Measurements from ENCODE around the gene ANKRD44.
"Not testable (repeated sequence)": the region's sequence is repeated elsewhere in the genome, so short reads cannot be mapped to it uniquely, and the experiment has no call there.

The ANKRD44 gene

DNA sequence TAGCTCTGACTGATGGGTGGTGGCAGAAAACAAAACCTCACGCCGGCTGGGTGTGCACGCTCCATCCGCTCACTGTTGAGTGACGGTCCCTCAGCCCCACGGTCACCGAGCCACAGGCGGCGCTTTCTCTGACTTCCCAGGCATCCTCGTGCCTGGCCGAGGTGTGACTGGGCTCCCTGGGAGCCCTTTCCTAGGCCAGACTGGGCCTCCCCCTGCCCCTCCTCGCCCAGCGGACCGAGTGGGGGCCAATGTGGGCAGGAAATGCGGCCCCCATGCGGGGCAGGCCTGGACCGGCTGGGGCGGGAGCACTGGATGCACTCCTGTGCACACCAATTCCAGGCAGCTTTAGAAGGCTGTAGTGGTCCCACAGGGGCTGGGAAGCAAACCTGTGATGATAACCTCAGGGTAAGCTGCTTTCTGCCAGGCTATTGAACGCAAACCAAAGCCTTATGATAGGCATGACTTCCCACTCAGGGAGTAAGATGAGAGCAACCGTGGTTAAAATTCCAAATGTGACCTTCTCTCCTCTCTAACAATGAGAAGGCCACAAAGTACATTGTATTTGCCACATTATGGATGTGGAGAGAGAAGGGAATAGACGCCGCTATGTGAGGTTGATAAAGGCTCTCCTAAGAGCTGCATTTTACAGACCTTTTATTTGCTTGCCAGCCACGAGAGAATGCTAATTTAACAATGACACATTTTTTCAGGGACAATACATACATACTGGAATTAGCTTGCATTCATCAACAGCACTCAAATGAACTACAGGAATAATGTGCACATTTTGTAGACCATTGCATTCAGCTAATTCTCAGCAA, 300.2 kb downstream of the ANKRD44 start:
- DNase-seq, result no peak

DNA sequence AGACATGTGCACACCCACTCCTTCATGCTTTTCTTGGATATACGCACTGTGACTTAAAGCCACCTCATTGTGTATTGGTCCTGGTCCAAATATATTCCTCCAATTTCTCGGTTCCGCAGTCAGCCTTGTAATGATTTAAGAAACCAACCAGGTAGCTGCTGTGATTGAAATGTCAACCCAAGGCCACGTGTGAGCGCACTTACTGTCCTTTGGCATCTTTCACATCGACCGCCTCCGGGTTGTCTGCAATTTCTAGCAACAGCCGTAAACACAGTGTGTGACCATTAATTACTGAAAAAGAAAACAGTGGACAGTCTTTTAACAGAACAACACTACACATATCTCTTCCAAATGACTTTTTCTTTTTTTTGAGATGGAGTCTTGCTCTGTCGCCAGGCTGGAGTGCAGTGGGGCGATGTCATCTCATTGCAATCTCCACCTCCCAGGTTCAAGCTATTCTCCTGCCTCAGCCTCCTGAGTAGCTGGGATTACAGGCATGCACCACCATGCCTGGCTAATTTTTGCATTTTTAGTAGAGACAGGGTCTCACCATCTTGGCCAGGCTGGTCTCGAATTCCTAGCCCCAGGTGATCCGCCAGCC, 301.7 kb downstream of the ANKRD44 start:
- DNase-seq, result not testable (repeated sequence)

DNA sequence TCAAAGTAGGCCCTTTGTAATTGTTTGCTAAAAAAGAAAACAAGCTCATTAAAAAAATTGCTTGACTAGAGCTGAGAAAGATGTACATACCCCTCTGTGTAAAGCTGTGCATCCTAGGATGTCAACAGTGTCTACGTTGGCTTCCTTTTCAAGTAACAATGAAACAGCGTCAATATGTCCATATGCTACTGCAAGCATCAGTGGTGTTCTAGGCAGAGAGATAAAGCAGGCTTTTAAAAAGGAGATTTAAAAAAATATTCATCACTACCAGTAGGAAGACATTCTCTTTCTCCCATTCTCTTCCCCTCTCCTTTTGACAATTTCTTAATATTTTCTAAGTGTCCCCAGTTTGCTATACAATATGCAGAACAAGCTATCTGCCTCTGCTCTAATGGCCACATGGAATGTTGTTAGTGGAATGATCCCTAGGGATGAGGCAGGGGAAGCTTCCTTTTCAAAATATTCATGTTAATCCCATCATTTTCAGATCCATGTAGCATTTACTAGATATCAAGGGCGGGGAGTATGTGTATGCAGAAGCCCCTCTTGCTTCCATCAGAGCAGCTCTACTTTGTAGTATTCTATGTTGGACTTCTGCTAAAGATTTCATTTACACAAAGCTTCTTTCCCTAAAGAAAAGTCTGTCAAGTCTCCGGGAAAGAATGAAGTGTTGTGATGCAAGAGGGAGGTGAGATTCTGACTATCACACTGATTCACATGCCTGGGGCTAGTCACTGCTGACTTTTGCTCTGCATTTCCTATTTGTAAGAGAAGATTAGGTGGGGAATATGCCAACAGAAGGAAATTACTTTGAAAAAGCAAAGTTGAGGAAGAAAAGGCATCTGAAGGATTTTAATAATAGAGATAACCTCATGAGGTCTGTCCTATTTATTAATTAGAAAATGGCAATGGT, 302.6 kb downstream of the ANKRD44 start:
- no peak for DNase-seq

DNA sequence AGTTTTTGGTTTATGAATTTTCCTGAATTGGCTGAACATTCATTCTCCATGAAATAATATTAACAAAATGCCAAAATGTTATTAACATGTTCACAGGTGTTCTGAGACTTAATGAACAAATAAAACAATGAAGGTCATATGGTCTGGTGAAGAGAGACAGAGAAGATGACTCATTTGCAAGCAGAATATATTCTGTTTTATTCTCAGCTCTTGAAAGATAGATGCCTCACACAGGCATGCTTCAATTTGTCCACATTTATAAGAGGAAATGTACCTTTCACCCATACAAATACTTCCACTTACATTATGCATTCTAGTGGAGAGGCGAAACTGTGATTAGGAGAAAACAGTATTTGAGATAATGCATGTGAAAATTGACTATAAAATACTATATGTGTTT, 308.7 kb downstream of the ANKRD44 start:
- DNase-seq, result no peak

DNA sequence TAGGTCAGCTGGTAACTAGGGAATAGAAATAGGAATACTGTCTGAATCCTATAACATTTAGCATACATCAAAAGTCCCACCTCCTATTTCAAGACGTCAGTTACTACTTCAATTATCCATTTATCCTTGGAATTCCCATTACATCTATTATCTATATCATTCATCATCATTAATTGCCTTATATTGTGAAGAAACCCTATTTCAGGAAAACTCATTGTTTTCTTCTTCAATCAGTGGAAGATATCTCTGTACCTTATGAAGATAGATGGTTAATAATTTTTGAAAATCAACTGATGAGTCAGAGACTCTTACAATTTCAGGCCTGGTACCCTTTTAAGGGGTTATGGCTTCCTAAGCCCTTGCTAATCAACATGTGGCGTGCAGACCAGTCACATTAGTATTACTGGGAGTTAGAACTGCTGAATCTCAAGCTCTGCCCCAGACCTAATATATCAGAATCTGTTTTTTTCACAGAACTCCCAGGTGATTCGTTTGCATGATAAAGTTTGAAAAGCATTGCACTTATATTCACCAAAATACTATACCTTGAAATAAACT, 314.7 kb downstream of the ANKRD44 start:
- DNase-seq, result no peak

DNA sequence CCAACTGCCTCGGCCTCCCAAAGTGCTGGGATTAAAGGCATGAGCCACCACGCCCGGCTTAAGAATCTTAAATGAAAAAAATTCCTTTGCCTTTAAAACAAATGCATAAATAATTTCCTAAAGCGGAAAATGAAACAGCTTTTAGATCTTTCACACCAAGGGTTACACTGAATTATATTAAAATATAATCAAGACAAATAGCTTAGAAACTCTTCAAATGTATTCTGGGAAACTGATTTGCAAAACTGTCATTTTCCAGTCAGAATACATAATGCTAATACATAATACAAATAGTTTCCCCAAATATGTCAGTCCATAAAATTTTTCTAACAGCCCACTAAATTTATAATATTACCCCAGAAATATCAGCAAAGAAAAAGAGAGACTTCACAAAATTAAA, 315.8 kb downstream of the ANKRD44 start:
- no peak for DNase-seq

DNA sequence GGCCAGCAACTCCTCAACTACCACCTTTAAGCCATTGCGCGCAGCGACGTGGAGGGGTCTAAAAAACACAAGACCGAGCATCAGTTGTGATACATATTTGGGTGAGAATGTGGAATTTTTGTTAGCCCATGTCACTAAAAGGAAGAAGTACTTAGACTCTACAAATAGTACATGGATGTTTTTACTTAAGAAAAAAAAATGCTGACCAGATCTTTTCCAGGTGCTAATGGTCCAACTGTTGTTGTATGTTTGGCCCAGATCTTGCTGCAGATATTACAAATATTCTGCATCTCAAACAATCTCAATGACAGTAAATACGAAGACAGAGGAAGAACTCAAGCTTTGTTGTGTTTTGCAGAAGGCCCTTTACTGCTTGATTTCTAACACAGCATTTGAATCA, 317.0 kb downstream of the ANKRD44 start:
- DNase-seq, result no peak

DNA sequence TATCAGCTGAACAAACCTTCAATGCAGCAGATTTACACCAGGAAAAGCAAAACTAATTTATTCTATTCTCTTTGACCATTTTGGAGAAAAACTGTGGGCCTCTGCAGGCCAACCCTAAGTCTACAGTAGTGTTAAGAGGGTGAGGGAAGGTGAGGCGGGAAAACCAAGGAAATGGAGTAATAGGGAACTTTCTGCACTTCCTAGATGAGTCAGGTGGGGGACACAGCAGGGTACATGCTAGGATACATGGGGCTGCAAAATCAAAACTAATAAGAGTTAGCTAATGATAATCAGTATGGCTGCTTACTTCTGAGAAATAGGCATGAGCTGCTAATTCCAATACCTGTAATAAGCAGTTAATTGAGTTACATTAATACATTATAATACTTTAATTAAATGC, 318.1 kb downstream of the ANKRD44 start:
- no peak for DNase-seq

DNA sequence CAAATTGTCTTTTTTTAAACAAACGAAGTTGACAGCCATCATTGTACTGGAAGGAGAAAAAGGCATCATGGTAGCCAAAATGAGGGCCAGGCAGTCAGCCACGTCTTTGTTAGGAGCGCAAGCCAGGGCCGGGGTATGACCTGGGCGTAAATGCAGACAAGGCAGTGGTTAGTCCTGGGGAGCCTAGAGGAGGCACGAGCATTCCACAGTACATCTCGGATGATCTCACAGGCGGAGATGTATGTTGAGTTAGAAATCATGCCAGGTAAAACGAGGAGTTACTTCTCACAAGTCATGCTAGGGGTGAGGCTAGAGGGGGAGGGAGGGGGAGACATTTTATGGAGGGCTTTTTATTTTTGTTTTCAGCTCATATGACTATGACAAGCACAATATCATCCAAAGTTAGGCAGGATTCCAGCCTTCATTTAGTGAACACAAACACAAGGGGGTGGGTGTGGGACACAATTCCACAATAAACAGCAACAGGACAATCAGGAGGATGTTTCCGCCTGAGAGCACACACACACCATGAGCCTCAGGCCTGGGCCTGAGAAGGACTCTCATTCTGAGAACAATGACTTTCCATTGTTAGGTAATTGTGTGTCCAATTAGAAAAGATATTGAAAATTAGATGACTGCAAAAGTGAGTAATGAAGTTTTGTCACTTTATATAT, 319.7 kb downstream of the ANKRD44 start:
- no peak for DNase-seq

DNA sequence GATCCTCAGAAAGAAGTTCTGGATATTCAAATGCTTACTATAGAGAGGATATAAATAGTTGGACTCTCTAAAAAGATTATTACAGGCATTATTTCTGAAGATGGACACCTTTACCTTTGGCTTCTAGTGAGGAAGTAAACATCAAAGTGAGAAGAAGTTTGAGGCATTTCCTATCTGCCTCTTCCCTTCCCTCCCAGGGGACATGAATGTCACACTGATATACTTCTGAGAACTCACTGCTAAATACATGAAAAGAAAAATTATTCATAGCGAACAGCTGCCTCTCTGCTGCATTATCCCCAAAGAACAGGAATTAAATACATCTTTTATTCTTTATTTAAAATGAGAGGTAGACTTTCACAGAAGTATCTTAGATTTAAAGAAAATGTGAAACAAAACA, 320.5 kb downstream of the ANKRD44 start:
- DNase-seq, result no peak

DNA sequence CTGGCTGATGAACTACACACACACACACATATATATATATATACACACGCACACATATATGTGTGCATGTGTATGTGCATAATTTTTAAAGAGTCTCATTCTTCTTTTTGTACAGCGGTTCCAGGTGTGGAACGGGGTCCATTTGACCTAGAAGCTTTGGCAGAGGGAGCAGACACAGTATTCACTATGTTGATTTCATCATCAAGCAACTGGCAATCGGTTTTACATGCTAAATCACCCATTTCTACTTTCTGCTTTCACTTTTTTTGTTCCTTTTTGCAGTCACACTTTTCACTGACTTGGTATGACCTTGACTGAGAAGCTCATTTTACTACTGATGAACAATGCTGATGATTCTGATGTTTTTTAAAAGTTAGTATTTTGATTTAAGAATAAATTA, 321.1 kb downstream of the ANKRD44 start:
- DNase-seq, result no peak

DNA sequence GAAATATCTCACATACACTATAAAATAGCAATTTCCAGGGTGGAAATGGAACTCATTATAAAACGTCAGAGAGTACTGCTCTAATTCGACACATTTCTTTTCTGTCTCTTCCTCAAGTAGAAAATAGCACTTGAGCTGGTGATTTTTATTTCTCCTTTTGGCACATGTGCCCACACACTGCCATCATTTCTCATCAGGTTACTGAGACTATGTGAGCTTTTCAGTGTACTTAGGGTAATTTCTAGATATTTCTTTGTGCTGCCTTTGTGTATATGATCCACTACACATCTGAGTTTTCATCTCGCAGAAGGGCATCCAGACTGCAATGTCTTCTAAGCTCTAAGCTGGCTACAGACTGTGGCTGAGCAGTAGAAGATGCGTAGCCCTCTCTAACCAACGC, 321.9 kb downstream of the ANKRD44 start:
- DNase-seq, result no peak

DNA sequence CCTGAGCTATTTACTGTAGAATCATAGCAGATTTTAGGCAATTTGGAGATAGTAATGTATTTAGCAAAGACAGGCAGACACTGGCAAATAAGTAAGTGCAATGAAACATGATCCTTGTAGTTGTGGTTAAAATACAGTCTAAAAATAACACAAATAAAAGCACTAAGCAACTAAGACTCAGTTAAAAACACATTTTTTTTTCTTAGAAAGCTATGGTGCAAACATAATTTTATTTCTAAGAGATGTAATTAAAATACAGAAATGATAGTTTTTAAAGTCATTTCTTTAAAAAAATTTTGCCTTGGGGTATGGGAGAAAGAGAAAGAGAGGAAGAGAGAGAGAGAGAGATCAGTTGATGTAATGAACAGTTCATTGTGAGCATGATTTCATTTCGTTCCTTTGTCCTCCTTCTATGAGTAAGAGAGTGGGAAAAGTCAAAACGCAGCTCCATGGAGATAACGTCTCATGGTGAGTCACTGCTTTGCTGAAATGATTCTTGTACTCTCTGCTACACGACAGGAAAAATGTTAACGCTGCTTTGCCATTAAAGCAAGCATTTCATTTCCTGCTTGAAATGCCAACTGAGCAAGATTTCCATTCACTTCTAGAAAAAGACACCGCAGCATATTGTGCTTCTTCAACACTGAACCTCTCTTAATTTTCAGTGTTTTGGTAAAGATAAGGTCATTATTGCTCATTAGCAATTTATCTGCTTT, 322.8 kb downstream of the ANKRD44 start:
- DNase-seq, result no peak

DNA sequence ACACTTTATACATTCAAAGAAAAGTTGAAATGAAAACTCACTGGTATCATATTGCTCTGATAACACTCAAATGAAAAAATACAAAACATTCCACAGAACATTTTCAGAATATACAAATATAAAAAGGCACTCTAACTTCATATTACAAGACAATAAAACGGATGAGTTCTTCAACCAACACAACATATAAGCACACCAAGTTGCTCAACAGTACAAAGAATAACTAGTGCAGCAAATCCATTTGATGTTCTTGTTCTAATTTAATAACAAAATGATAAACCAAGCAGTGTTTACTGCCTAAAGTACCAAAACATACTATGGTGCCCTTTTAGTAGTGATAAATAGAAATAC, 323.3 kb downstream of the ANKRD44 start:
- DNase-seq, result no peak

DNA sequence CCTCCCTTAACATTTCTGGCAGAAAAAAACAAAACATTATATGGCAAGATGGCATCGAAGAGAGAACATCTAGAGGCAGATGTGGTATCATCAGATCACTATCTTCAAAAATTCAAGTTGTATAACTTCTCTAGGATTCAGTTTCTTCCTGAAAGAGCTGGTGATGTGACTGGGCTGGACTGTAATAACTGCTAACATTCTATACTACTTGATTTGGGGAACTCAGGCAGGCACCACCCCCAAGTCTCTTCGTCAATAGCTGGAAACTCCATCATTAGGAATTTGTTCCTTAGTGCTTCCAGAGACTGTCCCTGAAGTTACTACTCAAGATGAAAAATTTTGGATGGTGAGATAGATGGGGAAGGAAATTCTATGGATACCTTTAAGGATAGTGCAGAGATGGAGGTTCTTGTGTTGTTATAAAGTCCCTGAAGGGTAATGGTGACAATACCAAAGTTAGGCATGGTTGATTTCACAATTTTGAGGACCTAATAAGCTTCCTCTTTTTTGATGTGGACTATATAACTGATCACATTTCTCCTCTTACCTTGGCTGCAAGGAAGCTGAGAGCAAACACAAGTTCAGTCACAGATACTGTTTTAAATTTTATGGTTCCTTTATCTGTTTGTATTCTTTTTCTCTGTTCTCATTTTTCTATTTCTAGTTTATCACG, 324.9 kb downstream of the ANKRD44 start:
- no peak for DNase-seq

DNA sequence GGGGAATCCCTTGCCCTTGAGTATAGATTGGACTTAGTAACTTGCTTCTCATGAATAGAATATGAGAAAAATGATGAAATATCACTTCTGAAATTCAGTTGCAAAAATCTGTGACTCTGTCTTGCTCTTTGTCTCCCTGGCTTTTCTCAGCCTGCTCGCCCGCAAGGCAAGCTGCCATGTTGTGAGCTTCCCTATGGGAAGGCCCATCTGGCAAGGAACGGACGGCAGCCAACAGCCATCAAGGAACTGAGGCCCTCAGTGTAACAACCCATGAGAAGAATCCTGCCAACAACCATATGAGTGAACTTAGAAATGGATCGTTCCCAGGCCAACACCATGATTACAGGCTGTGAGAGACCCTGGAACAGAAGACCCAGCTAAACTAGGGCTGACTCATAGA, 325.7 kb downstream of the ANKRD44 start:
- DNase-seq, result no peak

DNA sequence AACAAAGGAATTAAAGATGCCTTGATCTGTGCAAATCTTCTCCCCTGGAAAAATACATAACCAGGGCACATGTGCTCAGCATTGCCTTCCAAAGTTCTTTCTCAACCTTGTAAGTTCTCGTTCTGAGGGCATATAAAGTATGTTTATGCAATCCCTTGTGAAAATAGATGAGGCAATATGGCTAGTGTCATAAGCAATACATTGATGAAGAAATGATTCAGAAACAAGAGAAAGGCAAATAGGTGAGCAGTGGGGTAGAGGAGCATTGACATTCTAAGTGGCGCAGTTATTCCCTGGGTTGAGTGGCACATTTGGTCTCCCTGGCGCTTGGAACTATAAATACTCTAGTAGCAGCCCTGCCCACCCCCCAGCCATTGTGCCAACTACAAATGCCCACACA, 326.6 kb downstream of the ANKRD44 start:
- DNase-seq, result no peak

DNA sequence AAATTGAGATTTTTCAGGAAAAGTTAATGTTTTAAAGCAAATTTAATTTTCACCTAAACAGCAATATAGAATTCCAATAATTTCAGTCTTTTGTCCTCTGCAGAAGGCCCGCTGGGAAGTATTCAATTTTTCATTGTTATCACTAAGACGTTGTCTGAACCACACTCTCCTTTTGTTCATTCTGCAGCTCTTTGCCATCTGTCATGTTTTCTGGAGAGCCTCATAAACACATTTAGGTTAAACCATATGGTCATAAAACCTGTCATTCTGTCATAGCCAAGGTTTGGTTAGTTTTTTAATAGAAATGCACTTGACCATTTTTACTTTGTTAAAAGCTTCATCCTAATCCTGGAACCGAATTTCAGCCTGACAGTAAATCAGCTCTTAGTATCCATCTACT, 330.1 kb downstream of the ANKRD44 start:
- DNase-seq, result no peak

DNA sequence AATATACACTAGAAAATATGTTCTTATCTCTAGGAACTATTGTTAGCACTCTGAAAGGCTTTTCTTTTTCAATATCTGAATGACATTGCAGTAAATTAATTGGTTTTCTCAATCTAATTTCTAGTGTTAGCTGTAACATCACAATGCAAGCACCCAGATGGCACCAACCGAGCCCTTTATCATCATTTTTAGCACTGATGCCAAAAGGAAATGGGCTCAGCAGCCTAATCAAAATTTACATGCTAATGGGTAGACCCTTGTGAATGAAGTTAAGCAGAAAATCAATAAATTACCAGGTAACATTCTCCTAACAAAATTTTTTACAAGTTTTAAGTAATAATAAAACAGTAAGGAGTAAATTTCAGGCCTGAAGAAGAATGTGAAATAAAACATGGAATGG, 330.6 kb downstream of the ANKRD44 start:
- DNase-seq, result no peak

DNA sequence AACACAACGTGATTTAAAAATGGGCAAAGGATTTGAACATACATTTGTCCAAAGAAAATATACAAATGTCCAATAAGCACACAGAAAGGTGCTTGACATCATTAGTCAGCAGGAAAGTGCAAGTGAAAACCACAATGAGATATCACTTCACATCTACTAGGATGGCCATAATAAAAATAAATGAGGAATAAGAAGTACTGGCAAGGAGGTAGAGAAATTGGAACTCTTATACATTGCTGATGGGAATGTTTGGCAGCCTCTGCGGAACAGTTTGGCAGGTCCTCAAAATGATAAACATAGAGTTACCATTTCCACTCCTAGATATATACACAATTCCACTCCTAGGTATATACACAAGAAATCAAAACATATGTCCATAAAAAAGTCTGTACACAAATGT, 333.1 kb downstream of the ANKRD44 start:
- no peak for DNase-seq

DNA sequence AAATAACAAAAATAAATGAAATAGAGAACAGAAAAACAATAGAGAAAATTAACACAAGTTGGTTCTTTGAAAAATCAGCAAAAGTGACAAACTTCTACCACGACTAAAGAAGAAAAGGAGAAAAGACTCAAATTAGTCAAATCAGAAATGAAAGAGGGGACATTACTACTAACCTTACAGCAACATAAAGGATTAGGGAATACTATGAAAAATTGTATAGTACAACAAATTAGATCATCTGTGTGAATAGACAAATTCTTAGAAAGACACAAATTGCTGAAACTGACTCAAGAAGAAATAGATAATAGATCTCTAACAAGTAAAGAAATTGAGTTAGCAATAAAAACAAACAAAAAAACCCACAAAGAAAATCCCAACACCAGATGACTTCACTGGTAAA, 335.6 kb downstream of the ANKRD44 start:
- DNase-seq, result no peak

Measured in KG1 (cell line).